NCI-H1092 treated with DMSO at 0.1 percent for 48 hours (cell line): ENCODE data around the gene FTO.
A peak's percentile ranks its signal among the peaks of the same experiment; 100 is the strongest.

ENCODE experiments used
- DNase-seq: peaks from one replicate; lab custom pipeline; 2025; lab: John Stamatoyannopoulos, UW

The FTO gene

DNA sequence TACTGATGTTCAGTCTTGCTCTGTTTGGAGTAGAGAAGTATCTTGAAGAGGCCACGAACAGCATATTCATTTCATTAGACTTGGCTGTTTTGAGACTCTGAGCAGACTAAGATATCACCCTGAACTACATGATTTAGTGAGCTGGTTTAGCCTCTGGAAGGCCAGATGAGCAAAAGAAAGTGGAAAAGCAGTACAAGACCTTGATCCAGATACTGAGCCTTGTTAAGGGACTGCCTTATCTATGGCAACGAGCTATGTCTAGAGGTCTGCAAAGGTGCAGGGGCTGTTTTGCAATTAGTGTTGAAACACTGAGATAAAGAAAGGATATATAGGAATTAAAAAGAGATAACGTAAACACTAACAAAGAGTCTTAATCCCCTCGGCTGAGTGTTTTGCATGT lies 351.2 kb downstream of the FTO start:
- no peak for DNase-seq

DNA sequence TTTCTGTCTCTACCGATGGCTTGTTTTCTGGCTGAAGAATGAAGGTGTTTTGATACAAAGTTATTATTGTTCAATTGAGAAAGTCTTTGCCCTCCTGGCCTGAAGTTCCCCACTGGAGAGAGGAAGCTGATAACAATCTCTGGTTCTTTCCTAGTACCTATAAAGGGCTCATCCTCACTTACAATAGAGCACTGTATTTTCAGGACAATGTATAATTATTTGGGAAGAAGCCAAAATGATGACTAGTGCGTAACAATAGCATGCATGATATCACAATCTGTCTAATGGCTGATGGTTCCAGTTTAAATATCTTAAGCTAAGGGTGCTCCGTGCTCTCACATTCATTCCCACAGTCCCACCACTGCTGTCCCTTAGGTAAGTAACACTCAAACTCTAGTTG lies 351.9 kb downstream of the FTO start:
- DNase-seq: no peak

DNA sequence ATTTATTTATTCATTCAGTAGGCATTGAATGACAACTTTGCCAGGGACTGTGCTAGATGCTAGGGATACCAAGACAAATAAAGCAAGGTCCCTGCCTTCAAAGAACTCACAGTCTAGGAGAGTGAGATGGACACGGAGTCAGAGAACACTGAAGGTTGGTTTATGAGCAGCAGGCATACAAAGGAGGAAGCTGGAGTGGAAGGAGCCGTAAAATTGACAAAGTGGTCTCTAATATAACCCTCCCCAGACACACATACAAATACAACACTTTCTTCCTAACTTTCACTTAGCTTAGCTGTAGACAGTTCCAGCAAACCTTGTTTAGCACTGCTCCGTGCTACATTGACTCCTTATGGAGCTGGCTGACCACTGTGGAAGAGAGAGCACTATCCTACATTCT lies 353.0 kb downstream of the FTO start:
- DNase-seq: no peak

DNA sequence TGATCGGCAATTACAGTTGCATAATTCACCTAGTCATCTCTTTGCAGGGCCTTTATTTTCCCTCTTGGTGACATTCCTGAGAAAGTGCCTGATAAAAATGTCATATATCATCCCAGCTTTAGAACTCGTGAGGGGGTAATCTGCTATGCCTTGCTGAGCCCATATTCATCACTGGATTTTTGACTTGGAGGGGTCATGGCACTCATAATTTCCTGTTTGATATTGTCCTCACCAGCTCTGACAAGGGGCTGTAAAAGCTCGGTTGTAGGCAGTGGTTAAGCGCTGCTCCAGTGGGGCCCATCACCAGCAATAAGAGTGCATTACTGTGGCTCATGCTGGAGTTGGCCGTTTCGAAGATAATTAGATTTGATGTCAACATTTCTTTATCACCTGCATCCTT lies 355.4 kb downstream of the FTO start:
- DNase-seq: no peak

DNA sequence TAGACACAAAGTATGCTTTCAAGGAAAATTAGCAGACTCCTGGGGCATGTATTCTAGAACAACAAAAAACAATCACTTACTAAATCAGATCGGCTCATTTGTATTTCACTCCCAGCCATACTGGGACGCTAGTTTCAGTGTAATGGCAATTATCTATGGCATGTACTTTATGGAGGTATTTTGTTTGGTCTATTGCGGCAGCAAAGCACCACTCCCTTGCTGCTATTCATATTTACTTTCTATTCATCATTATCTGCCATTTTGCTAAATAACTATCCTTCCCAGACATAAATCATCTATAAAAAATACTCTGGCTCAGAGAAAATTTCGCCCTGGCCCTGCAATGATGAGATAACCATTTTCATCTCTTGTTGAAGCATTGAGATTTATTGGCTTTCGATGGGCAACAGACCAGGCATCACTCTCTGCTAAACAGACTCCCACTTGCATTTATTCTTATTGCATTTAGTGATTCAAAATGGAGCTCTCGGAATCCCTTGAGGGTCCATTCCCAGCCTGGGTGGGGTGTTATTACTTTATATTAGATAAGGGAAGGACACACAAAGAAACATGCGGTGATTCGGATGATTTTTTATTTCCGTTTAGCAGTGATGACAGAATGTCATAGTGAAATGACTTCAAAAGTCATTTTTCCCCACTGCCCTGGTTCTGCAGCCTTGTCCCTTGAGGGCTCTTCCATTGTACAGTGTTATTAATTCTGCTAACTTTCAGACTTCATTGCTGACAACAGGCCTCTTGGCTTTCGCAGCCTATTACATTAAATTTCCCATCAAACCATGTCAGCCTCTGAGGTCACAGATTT lies 356.9 kb downstream of the FTO start:
- DNase-seq: no peak

DNA sequence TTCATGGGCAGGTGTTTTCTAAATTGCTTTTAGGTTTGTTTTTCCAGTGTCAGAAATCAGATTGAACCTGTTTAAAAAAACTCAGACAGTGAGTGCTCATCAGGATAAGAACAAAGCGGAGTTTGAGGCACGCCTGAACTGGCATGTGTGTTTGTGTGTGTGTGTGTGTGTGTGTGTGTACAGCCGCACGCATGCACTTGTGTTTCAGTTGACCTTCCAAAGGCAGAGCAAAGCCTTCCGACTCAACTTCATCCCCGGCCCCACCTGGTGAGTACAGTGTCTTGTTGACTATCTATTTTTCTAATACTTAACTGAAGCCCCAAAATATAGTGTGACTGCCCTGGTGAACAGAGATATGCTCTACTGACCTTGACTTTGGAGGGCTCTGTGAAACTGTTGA lies 357.5 kb downstream of the FTO start:
- no peak for DNase-seq

DNA sequence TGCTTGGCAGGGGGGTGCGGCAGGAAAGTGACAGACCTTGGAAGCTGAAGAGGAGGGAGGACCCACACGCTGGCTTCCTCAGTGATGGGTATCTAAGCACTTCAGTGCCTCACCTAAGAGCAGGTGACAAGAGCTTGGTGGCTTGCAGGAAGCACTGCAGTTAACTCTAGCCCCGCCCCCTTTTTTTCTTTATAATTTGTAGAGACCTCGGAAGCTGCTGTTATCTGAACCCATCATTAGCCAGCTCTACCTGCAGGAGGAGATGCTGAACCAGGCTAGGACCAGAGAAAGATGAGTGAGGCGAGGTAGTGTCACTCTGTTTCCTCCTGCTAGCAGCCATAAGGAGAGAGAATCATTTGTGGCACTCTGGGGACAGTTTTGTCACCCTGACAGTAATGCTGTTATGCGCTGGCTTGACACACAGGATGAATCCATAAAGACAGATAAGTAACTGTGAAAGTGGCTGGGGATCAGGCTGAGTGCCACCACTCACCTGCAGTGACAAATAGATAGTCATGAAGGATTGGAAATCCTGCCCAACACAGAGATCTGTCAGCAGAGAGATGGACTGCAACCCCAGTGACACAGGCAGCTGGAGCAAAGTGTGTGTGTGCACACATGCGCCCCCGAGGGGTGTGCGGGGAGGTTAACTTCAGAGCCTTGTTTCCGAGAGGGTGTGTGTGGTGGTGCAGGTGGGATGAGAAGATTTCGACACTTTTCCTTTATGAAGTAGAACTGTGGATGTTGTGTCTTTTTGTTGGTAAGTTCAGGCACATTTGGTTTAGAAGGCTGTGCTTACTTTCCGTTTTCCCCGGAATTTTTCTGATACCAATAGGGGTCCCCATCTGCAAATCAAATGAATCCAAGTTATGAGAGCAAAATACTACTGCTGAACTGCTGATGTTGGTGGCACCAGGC lies 358.7 kb downstream of the FTO start:
- DNase-seq: peak; percentile 22

DNA sequence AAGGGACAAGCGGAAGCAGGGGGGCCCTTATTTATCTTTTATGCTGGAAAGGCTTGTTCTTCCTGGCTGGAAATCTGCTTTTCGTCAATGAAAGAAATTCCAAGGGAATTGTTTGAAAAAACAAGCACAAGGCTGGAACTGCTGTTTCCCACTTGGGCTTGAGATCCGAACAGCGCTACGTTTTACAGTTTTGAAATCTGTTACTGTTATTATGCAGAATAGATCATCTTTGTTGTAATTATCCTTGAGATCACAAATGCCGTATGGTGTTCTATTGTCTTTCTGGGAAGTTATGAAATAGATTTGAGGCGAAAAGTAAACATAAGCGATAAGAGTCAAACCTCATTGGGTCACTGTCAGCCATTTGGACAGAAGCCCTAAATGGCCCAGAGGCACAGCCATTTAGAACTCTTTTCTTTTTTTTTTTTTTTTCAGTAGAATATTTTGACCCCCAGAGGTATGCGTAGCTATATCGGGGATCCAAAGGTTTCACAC lies 359.4 kb downstream of the FTO start:
- DNase-seq: no peak

DNA sequence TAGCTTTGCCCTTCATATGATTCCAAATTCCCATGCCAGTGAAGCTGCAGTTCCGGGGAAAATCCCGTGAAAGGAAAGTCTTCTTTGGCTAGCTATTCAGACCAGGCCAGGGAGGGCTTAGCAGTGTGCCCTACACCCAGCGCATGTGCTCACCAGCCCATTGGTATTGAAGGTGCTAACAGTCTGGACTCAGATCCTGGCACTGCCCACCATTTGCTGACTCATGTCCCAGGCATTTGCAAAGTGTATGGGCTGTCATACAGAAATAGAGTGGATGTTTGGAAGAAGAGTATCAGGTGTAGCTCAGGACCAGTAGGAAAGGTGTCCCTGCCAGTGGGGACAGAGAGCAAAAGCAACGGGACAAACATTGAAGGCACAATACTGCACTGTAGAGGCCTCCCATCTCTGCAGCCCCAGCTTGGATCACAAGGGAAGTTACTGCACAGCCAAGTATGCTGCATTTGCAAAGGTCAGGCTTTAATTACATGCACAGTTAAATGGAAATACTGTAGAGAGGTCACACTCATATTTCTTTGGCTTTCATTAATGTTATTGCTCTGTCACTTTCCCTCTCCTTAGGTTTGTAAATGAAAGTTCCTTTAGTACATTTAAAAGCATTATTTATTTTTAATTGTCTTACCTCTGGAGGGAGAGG lies 362.6 kb downstream of the FTO start:
- DNase-seq: no peak

DNA sequence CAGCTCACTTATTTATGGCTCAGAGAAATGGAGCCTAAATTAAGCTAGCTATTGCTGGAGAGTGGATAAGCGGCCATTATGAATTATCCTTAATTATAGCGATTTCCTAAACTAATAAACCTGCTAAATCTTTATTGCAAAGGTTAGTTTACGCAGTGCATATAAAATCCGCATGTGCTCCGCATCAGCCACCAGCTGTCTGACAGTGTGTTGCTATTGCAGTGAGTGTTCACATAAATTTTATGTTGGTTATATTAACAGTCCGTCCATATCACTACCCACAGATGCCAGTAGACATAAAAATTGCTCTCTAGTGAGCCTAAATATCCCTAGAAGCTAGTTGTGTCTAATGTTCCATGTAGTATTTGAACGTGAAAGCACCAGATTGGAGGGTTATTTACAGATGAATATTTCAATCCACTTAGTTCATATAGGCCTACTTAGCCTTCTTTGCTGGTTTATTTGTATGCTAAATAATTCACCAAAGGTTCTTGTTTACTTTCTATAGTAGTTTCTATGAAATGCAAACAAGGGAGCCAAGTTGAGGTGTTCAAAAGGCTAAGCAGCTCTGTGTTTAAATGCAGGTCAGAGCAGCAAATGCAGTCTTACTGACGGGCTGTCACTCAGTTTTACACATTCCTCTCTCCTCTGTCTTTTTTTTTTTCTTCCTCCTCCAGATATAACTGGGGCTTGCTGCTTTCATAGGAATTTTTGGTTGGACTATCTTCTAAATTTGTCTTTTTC lies 363.5 kb downstream of the FTO start:
- no peak for DNase-seq

DNA sequence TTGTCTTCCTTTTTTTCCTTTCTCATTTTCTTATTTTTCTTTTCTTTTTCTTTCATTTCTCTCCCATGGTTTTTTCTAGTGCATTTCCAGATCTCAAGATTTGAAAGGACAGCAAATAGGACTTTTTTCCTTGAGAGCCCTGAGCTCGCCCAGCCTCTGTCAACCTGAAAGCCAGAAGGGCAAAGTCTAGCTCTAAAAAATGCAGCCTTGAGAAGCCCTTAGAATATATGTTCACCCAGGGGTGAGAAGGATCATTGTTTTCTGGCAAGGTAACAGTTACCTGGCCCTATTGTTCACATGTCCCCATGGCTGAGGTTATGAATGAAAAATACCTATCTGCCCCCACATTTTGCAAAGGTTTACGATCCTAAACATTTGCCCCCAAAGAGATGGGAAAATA lies 364.3 kb downstream of the FTO start:
- DNase-seq: no peak

DNA sequence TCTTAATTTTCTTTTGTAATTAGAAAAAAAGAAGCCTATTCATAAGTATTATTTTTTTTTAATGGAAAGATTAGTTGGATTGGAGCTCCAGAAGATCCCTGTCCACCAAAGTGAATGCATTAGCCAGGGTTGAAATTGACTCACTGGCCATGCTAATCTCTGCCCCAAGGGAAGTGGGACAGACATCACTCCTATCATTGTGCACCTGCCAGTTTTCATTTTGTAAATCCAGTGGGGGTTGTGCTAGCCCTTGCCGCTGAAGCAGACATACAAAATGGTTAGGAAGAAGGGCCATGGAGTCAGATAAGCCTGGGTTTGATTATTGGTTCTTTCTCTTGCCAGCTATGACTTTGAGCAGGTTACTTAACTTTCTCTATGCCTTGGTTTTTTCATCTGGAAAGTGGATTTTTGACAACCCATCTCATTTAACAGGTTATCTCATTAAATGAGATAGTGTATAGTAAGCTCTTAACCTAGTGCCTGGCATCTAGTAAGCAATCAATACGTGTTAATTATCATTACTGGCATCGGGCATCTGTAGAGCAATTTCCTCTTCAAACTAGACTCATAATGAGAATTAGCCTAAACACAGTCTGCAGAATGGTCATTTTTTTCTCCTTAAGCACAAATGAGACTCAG lies 365.8 kb downstream of the FTO start:
- no peak for DNase-seq

DNA sequence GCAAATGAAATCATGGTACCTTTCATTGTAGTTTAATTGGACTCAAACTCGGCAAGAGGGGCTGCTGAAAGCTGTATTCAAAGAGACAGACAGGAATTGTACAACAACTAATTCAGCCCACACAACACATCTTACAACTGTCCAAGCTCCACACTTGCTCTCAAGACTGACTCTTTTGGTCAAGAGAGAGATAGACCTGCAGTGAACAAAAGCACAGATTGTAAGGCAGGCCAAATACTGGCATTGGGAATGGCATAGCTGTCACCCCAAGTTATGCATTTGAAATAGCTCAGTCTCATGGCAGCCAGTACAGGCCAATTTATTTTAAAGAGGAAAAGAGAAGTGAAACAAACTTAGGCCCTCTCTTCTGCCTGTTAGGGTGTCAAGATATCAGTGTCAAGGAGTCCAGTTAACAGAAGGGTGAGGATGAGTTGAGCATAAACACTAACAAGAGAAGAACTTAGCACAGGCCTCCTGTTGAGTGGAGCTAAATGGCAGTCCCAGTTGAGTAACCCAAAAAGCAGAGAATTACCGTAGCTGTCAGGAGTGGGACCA lies 366.9 kb downstream of the FTO start:
- no peak for DNase-seq

DNA sequence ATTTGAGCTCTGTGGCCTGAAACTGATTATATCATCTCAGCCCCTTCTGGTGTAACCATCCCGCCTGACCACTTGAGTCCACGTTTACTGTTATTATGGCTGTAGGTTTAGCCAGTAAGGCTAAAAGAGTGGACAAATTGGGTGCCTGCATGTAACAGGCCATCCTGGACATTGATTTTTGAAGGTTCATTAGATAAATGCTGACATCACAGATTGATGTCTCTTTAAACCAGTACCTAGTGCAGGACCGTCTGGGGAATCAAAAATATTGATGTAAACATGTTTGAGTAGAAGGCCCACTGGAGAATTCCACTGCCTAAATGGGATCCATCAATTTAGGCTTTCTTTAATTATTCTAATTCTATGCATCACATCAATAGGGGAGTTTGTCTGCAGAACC lies 367.6 kb downstream of the FTO start:
- DNase-seq: no peak

DNA sequence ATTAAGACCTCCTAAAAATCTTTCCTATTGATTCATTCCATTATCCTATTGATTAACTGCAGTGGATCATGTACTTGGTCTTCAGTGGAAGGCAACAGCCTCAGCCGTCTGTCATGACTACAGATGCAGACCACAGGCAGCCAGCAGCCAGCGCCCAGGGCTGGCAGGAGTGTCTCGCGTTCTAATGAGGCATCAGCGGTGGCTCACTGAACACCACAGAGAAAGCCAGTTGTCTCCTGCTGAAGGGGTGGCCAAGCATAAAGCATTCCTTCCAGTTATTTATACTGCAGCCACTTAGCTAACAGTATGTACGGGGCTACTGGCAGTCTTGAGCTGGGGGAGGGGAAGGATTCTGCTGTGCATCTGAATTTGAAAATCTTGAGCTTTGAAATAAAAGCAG lies 368.3 kb downstream of the FTO start:
- DNase-seq: no peak

DNA sequence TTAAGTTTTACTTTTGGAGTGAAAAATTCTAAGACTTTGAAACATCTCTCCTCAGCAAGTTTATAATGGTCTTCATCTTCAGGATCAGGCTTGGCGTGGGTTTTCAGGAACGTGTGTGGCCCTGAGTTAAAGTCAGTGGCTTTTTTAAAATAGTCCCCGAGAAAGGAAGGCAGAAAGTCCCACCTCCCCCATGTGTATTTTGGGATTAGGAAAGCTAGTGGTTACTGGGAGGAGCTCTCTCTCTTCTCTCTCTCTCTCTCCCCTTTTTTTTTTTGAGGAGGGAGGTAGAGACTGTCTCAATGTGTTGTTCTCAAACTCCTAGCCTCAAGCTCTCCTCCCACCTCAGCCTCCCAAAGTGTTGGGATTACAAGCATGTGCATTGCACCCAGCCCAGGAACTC lies 369.4 kb downstream of the FTO start:
- DNase-seq: no peak

DNA sequence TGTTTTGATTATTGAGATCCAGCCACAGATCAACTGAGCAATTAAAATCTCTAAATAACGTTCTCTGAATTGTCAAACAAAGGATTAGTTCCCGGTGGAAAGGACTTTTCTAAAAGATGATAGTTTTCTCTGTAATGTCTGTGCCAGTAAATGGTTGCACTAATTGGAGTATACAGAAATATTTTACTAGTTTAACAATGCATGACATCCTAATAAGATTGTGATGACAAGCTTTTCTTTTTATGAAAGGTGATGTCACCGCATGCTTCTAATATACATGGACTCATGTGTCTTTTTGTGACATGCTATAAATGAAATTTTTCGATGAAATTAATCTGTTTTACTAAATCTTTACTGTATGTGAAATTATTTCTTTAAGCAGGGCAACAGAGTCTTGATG lies 371.5 kb downstream of the FTO start:
- DNase-seq: no peak

DNA sequence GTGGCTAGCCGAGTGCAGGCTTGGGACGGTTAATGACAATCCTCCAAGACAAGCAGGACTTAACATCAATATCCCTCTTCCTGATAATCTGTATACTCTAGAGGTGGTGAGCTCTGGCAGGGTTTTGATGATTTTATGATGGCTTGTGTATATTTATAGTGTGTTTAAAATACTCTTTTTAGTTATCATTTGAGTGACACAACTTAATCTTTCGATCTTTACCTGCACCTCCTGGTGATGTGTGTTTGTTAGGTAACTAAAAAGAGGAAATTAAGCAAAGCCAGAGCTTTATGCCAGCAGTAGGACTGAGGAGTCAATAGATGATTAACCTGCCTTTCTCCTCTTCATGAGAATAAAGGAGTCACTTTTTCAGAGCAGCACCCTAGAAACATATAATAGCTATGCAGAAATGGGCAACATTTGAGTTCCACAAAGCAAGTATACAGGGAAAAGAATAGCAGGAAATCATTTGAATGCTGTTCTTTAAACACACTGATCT lies 372.1 kb downstream of the FTO start:
- DNase-seq: no peak

DNA sequence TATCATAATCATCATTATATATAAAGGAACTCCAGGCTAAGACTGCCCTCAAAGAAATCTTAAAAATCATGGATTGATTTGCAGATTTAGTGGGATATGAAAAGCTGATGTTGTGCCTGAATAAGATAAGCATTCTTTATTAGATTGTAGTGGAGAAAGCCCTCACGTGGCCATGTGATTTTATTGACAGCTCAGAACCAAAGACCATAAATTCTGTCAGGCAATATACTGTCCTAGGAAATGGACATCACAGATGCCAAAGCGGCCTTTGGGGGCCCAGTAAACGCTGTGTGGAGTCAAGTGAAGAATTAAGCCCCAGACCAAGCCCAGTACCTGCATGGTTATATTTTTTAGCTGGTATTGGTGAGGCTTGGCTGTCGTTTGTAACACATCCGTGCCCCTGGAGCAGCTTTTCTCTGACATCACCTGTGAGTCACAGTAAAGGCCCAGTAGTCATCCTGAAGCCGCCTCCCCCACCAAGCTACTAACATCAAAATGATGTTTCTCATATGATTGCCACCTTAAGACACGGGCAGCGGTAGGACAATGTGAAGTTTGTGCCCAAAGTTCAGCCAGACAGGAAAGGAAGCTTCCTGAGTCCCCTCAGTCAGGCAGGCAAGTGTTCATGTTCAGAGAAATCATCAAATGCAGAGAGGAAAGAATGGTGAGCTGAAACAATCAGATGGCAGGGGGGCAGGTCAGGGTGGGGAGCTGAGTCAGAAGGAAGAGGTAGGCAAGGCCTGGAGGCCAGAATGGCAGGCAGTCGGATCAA lies 373.3 kb downstream of the FTO start:
- DNase-seq: no peak

DNA sequence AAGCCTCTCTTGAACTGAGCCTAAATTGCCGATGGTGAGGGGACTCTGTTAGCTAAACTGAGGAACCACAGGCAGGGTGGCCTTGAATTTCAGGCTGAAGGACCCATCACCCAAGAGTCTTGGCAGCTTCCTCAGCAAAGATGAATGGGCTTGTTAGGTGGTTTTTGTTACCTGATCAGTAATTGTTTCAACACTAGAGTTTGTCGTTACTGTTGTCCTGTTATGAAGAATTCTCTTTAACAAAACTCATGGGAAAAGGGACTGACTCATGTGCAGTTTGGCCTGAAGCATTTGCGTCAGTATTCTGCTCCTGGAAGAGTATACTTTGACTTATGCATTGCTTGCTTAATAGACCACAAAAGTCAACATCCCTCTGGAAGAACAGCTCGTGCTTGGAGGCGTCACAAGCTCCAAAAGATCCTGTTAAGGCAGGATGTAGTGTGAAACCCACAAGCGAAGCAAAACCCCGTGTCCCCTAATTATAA lies 376.6 kb downstream of the FTO start:
- DNase-seq: no peak
